ENCODE results near the gene POLR2L.

Gene POLR2L

DNA sequence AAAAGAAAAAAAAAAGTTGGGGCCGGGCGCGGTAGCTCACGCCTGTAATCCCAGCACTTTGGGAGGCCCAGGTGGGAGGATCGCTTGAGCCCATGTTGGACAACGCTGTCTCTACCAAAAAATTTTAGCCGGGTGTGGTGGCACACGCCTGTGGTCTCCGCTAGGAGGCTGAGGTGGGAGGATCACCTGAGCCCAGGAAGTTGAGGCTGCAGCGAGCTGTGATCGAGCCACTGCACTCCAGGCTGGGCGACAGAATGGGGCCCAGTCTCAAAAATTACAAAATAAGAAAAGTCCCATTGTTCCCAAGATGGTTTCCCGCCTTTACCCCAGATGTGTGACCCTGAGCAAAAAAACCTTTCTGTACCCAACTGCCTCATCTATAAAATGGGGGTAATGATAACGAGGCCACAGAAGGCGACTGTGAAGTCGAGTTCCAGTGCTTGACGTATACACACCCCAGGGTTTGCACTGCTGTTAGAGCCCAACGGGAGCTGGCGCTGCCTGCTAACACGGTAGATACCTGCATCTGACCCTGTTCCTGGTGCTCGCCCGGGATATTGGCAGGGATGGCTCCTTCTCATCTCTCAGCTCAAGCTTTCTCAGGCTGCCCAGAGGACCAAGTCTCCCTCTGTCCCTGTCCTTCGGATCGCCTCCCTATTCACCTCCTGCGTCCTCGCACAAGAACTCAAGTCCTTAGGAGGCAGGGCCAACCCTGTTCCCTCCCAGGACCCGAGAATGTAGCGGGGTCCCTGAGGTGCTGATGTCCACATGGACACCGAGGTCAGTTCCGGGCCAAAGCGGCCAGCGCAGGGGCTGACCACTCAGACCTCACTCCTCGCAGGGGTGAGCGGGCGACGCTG, 33.7 kb downstream of the POLR2L start:
- DNase-seq = peak; percentile 81

DNA sequence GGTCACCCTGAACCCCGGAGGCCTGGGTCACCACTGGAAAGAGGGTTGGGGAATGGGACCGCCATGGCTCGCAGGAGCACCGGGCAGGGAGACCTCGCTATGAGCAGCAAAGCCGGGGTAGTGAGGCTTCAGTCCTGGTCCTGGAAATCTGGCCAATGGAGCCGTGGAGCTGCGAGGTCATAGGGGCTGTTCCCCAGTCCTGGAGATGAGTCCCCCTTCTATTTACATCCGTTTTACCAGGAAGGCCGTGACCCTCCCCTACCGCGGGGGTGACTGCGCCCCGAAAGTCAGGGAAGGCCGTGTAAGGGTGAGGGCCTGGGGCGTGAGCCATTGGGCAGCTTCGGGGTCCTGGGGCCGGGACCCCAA, 37.7 kb downstream of the POLR2L start:
- DNase-seq = no peak

DNA sequence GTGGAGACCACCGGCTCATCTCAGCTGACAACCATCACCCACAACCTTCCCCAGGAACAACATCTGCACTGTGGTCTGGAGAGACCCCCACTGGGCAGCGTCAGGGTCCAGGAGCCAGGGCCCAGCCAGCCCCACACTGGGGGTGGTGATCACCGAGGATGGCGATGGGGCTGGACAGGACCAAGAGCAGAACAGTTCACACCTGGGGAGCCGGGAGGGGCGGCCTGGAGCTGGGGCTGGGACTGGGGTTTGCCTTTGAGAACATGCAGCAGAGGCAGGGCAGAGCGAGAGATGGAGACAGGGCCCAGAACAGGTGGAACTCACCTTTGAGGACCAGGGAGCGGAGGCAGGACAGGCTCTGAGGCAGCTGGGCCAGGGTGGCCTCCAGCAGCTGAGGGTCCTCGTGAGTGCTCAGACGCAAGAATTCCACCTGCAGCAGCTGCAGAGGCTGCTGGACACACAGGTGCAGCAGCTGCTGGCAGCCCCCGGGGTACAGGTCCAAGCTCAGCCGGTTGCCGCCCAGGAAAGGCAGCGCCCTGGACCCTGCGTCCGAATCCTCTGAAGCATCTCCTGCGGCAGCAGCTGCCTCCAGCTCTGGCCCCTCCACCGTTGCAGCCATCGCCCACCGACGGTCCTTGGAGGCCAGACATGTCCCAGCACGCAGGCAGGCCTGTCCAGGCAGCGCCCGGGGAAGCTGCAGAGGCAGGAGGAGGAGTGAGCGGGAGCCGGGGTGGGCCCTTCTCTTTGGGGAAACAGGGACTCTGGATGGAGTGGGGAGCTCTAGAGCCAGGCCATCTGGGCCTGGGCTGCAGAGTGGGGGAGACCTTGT, 38.3 kb downstream of the POLR2L start:
- no peak for DNase-seq

DNA sequence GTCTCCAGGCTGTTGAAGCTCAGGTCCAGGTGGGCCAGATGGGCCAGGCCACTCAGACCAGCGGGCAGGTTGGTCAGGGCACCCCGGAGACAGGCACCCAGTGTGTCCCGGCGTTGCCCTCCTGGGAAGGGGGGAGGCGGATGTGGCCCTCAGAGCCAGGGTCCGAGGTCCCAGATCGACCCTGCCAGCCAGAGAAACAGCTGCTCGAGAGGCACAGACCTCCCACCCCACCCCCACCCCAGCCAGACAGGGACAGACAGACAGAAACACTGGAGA, 38.9 kb downstream of the POLR2L start:
- no peak for DNase-seq

DNA sequence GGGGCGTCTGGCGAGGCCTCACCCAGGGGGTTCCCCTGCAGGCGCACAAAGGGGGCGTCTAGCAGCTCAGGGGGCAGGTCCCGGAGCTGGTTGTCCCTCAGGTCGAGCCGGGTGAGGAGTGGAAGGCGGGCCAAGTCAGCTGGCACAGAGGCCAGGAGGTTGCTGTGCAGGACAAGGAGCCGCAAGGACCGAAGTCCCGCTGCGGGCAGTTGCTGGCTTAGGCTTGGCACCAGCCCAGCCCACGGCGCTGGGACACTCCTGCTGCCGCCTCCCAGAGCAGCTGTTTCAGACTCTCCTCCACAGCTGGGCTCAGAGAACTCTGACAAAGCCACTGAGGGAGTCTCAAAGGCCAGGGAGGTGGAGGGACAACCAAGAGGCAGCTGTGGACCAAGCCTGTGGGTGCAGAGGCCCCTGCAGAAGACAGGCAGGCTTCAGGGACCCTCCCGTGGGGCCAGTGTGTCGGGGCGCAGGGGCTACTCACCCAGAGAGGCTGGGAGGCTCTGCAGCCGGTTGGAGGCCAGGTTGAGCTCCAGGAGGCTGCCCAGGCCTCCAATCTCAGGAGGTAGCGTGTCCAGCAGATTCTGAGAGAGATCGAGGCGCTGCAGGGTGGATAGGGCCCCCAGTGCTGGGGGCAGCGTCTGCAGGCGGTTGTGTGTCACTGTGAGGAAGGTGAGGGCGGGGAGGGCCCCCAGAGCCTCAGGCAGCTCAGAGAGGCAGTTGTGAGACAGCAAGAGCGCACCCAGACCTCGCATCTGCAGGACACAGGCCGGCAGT, 39.4 kb downstream of the POLR2L start:
- DNase-seq = no peak

DNA sequence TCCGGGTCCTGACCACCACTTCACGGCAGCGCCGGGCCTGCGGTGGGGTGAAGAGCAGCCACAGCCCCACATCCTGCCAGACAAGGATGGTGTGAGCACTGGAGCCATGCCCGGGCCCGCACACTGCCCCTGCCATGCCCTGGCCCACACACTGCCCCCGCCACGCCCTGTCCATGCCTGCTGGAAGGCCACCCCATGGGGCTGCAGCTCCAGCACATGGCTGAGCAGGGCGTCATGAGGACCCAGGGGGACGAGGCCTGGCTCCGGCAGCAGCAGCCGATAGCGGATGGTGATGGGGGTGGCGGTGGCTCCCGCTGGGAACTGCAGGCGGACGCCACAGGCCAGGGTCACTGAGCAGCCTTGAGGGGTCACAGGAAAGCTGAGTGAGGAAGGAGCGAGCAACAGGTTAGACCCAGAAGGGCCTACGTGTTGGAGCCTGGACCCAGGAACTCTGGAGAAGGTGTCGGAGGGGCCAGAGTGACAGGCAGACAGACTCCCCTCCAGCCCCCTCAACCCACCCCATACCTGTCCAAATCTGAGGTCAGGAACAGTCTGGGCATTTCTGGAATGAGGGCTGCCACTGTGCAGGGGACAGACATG, 40.2 kb downstream of the POLR2L start:
- DNase-seq = no peak

DNA sequence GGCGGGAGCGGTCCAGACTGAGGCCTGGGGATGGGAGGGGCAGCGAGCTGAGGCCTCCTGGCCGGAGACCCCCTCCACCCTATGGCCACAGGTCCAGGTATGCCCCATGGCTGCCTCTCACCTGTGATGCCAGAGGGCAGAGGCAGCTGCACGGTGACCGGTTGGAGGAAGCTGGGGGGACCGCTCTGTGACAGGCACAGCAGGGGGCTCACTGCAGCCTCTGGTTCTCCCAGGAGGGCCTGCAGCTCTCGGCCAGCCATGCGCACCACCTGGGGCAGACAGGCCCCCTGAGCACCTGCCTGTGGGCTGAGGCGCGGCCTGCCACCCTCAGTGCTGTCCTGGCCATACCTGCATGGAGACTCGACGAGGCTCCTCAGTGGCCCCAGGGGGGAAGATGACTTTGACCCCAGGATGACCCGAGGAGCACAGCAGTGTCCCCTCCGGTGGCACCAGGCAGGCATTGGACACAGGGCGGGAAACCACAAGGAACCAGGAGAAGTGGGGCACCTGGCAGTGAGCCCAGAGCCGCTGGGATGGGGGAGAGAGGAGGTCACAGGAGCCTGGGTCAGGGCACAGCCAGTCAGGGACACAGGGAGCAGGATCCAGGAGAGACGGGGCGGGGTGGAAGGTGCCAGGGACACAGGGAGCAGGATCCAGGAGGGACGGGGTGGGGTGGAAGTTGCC, 41.1 kb downstream of the POLR2L start:
- no peak for DNase-seq

DNA sequence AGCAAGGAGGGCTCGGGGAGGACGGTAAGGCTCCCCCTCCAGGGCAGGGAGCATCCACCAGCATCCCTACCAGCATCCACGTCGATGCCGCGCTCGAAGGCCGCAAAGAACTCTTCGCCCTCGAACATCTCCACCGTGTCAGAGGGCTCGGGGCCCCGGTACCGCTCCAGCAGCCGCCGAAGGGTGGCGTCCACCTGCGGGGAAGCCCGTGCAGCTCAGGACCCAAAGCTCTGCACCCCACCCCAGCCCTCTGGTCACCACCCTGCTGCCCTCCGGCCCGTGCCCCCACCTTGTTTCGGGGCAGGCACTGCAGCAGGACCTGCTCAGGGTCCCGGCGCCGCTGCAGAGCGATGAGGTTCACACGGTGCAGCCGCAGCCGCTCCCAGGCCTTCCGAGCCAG, 41.9 kb downstream of the POLR2L start:
- no peak for DNase-seq

DNA sequence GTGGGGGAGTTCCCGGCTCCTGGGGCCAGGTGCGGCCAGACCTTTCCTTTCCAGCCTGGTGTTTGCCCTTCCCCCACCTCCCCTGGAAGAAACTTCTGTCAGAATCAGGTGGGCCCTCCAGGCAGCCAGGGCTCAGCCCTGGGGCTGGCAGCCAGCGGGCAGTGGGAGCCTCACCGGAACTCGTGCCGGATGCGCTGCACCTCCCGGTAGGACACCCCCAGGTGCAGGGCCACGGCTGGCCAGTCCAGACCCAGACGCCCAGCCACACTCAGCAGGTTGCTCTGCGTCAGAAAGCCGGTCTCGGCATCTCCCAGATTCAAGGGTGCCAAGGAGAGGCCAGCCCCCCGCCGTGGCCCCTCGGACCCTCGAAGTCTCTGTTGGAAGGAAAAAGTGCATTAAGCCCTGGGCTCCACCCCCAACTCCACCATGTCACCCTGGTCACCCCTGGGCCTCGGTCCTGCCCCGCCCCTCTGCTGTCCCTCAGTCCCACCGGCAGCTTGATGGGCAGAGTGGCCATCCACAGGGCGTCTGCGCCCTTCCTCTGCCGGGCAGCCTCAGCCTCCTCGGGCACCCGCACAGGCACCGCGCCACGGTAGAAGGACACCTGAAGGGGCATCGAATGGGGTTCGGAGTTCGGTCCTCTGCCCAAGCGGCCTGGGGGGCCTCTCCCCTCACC, 42.5 kb downstream of the POLR2L start:
- DNase-seq = no peak

DNA sequence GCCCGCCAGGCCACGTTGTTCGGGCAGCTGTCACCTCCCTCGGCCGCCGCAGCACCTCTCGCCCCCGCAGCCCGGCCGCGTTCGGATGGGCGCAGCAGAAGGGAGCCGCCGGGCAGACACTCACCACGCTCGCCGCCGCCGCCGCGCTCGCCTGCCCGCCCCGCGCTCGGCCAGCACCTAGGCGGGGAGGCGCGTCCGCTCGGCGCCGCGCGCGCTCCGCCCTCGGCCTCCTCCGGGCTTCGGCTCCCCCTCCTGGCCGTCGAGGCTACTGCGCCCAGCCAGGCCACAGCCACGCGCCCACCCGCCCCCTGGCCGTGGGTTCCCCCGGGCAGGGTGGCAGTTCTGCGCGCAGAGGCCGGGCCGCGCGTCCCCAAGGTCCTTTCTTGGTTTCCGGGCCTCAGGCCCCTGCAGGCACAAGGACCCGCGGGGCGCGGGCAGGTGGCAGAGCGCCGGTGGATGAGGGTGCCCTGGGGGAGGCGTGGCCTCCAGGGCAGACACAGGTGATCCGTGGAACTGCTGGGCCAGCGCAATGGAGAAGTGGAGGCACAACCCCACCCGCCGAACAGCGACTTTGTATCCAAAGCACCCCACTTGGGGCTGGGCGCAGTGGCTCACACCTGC, 44.1 kb downstream of the POLR2L start, which contains the start of gene SLC25A22:
SLC25A22 (minus strand) TSS at position 189 of the 621 bp plus-strand sequence. CDS start 3,275 bp downstream, outside the sequence.
- DNase-seq = peak; percentile 95

DNA sequence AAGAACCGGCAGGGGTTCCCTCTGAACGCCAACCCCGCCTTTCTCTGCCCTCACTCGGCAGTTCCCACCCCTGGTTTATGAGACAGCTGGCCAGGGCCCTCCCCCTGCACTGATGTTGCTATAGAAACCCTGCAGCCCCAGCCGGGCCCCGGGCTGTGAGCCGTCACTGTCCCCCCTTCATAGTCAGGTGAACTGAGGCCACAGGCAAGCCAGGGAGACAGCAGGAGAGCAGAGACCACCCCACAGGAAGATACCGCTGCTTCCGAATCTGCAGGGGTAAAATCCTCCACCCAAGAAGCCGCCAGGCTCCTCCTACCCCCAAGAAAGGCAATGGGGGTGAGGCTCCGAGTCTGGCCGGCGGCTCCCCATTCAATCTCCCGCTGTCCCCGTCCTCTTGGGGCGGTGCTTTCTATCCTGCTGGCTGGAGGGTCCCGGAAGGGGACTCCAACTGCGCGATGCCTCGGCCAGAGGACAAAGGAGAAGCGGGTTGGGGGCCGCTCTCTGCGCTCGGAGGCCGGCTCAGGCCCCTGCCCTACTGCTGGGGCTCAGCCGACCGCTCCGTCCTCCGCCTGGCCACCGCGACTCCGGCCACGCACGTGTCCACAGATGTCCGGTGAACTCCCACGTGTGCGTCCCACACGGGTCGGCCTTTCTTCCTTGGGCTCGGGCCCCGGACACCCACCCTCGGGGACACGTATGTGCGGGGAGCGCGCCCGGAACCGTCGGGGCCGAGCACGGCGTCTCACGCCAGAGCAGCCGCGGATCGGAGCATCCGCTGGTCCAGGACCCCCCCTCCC, 44.8 kb downstream of the POLR2L start:
- peak; percentile 89 for DNase-seq

DNA sequence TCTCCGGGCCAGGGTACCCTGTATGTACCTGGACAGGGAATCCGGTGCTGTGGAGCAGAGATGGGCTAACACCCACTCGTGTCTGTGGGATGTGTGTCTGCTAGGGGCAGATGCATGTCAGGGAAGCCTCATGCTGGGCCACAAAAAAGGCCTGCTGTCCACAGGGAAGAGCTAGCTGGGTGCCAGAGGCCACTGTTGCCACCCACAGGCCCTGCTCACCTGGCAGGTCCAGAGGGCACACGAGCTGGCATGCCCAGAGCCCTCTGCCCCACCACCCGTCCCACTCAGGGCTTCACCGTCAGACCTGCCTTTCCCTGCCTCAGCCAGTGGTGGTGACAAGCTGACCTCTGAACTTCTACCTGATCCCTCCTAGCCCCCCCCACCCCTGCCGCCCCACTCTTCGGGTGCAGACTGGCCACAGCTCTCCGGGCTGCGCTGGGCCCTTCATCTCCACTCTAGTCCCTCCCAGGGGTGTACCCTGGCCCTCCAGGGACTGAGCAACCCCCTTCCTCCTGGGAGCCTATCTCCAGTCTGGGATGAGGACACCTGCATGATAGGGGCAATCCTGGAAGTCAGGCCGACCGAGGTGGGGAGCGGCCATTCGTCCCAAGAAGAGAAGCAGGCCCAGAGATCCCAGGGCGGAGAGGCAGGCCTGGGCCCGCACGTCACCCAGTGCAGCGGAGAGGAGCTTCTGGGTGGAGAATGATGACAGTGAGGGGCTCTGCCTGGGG, 45.6 kb downstream of the POLR2L start:
- peak; percentile 71 for DNase-seq

DNA sequence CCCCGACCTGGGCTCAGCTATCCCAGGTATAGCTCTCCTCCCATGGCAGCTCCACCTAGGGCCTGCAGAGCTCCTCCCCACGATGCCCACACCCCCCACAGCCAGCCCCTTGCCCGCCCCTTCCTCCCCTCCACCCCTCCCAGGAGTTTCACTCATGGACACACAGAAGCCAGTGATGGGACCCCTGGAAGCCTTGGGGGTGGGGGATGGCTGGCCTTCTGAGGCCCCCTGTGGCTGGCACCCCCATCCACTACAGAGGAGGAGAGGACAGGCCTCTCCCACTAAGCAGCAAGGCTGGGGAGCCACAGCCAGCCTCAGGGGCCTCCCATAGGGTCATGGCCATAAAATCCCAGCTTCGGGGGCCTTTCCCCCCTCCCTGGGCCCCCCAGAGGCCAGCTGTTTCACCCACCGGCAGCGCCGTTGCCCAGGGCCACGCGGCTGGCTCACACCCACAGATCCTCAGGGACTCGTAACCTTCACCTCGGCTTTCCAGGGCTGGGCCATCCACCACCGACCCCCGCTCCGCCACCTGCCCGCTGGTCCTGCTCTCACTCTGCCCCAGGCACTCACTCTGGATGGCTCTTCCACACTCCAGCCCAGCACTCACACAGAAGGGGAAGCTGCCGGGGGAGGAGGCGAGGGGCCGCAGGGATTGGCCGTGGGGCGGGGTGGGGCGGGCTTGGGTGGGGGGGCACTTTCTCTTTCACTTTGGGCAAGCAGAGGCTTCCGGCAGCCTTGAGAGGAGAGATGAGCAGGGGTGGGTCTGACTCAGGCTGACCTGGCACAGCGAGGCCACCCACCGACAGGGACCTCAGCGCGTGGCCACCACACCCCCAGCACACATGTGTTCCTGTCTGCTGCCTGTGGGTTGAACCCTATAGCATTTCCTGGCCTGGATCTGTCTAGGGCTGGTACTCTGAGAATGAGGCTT, 46.4 kb downstream of the POLR2L start:
- DNase-seq = peak; percentile 92

DNA sequence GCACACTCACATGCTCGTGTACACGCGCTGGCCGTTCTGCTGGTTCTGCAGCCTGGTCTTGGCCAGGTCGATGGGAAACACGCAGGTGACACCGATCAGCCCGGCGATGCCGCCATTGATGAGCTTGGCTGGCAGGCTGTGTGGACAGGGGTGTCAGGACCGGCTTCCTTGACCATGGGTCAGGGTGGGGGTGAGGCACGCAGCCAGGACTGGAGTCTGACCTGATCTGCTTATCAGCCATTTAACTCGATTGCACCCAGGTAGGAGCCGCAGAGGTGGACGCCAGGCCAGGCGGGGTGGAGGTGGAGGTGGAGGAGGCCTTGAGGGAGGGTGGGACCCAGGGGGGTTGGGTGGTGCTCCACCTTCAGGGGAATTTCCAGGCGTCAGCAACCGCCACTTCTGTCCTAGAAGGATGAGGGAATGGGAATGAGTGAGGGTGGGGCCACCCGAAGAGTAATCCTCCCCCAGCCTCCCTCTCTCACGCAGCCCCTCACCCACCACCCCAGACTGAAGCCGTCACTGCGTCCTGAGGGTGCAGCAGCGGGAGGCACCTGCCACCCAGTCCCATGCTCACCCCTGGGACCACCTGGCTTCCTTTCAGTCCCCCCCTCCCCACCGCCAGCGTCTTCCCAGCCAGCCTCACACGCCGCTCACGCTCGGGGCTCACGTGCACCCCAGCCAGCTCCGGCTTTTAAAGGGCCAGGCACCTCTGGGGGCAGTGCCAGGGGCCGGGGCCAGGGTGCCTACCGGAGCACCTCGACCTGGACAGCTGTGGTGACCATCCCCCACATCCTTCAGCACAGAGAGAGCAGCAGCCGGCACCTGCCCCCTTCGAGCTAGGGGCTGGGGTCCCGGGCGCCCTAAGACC, 47.3 kb downstream of the POLR2L start:
- DNase-seq = no peak

DNA sequence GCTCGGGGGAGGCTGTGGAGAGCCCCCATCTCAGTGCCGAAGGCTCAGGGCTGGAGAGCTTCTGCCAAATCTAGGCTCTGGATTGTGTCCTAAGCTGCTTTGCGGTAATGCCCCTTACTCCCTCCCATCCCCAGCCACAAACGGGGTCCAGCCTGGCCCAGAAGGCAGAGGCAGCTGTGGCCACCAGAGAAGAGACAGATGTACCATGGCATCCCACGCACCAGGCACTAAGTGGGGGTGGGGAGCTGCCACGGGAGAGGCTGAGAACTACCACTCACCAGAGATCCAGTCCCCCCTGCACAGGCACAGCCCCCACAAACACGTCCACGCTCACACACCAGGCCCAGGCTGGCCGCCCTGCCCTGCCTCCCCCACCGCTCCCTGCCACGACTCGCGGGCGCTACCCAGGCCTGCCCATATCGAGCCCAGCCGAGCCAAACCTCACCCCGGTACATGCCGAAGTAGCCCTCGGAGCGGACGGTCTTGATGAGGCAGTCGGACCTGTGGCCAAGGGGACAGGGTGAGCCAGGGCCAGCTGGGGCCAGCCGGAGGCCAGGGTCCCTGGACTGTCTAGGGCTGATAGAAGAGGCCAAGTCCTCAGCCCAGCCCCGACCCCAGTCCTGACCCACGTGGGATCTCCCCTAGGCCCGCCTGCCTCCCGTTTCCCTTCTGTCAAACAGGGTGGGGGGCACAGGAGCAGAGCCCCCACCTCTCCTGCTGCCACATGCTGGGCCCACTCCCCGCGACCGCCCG, 48.1 kb downstream of the POLR2L start:
- no peak for DNase-seq

DNA sequence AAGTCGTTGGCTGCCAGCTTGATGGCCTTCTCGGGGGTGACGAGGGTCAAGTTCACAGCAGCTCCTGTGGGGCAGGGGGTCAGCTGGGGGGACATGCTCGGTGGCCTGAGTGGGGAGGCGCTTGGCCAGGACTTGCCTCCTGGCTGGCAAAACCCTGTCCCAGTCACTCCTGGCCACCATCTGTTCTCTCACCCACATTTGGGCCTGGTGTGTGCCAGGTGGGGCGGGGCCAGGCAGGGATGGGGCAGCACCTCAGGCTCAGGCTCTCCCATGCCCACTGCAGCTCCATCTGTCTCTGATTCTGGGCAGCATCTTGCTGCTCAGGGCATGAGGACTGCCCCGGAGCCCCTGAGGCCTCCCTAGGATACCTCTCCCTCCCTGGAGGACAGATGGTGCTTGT, 48.8 kb downstream of the POLR2L start:
- DNase-seq = no peak

DNA sequence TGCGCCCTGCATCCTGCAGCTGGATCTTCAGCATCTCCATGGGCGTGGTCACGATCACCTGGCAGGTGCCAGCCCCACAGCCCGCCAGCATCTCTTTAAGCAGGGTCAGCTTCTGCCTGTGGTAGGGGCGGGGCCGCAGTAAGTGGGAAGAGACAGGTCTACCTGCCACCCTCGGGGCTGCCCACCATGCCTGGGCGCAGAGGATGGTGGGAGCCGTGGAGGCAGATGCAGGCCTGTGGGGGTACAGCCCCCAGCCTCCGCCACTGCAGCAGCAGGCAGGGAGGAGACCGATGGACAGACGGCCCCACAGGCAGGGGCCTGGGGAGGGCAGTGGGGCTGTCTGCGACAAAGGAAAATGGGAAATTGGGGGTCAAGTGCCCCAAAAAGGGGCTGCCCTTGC, 49.5 kb downstream of the POLR2L start:
- no peak for DNase-seq
